NCI-H128 (cell line): ENCODE measurements around the gene ZMYND12.
"Not testable (repeated sequence)": the region's sequence is repeated elsewhere in the genome, so short reads cannot be mapped to it uniquely, and the experiment has no call there.

Experiments
- DNase-seq: peaks from one replicate; lab custom pipeline; 2025; ENCODE audit not compliant: unreplicated experiment; lab: John Stamatoyannopoulos, UW

ZMYND12 gene, protein sequence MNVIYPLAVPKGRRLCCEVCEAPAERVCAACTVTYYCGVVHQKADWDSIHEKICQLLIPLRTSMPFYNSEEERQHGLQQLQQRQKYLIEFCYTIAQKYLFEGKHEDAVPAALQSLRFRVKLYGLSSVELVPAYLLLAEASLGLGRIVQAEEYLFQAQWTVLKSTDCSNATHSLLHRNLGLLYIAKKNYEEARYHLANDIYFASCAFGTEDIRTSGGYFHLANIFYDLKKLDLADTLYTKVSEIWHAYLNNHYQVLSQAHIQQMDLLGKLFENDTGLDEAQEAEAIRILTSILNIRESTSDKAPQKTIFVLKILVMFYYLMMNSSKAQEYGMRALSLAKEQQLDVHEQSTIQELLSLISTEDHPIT

GRCh38 chr1:42456010-42456753 is at the start of gene ZMYND12, which contains the start of gene PPCS:
TSS of gene ZMYND12 (minus strand) at chr1:42456022. CDS start at chr1:42455997, 25 bp downstream.
TSS of gene PPCS (plus strand) at chr1:42456543. CDS start at chr1:42456566, 23 bp downstream.
- DNase-seq = peak; percentile 80

DNA sequence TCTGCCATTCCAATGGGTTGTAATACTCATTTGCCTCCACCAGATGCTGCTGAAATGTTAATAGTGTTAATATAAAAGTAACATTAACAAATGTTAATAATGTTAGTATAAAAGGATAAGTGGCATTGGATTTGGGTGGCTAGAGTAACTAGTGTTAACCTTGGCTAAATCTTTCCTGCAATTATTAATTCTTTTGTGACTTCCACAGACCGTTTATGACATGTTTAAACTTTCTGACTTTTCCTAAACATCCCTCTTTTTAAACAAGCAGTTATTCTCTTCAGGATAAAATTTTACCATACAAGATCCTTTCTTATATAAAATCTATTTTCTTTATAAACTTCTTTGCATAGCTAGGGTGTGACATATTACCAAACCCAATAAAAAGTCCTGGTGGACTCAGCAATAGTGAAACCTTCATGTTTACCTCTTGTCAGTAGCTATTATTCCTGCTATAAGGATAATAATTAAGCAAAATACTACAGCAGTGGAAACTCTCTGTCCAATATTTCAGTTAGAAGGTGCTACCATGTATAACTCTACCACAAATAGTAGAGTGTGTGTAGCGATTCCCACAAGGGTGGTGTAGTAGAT is 48.8 kb upstream of the ZMYND12 start:
- no peak for DNase-seq

DNA sequence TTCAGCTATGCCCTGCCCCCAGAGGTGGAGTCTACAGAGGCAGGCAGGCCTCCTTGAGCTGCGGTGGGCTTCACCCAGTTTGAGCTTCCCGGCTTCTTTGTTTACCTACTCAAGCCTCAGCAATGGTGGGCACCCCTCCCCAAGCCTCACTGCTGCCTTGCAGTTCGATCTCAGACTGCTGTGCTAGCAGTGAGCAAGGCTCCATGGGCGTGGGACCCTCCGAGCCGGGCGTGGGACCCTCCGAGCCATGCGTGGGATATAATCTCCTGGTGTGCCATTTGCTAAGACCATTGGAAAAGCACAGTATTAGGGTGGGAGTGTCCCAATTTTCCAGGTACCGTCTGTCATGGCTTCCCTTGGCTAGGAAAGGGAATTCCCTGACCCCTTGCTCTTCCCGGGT is 46.2 kb upstream of the ZMYND12 start:
- DNase-seq = not testable (repeated sequence)

DNA sequence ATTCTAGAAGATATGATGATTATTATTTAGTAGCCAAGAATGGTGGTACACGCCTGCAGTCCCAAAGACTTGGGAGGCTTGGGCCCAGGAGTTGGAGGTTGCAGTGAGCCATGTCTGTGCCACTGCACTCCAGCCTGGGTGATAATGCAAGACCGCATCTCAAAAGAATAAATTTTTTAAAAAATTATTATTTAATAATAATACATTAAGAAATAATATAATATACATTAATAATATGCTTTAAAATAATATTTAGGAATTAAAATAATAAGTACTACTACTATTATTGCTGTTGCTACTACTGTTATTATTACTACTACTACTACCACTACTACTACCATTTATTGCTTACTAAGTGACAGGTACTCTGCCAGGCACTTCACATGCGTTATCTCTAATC is 34.4 kb upstream of the ZMYND12 start:
- DNase-seq = no peak

DNA sequence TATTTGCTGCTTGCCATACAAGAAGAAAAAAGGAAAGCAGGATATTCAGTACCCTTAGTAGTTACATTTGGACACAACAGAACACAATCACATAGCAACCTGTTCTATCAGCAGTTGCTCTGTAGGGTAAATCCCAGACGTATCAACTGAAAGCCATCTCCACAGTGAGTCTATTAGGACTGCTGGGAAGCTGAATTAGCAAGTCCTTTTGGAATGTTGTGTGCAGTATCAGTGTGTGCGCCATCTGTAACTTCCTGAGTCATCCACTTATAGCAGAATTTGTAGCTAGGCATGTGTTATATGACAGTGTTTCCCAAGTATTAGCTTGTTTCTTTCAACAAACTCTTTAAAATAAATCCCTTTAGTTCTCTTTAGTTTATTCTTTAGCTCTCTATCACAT is 28.6 kb upstream of the ZMYND12 start:
- no peak for DNase-seq

- no peak for DNase-seq
Observed at GRCh38 chr1:42482635-42483153, 26.9 kb upstream of the ZMYND12 start.

- no peak for DNase-seq
Observed at GRCh38 chr1:42480921-42481320, 25.1 kb upstream of the ZMYND12 start.

DNA sequence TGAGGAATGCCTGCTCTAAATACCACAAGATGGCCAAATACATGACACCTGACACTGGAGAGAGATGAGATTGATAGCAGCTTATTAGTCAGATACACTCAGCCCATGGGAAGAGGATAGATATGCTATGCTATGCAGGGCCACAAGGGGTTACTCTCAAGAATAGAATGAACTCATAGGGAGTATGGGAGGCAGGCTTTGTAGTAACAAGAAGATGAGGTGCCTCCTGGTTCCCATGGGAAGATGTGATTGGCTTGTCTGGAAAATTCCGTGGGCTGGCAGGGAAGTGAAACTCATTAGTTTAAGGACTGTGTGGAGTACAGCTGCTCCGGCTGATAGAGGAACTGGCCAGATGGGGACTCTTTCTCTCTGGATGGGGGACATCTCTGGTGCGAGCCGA is 23.8 kb upstream of the ZMYND12 start:
- DNase-seq = no peak

- DNase-seq = no peak
Observed at GRCh38 chr1:42477775-42478174, 22.0 kb upstream of the ZMYND12 start.

DNA sequence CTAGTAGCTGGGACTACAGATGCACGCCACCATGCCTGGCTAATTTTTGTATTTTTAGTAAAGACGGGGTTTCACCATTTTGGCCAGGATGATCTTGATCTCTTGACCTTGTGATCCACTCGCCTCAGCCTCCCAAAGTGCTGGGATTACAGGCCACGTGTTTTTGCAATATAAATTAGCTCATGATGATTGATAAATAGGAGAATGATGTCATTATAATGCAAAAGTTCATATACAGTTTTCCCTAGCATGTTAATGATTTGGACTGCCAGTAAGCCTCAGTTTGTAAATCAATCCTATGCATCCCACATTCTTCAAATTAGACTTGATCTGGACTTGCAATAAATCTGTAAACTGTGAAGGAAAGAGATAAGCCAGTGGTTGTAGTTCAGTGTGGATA is 21.5 kb upstream of the ZMYND12 start:
- not testable (repeated sequence) for DNase-seq

- DNase-seq = no peak
Observed at GRCh38 chr1:42476605-42477004, 20.8 kb upstream of the ZMYND12 start.

- DNase-seq = no peak
Observed at GRCh38 chr1:42469727-42470126, 13.9 kb upstream of the ZMYND12 start.

- DNase-seq = no peak
Observed at GRCh38 chr1:42466030-42466429, 10.2 kb upstream of the ZMYND12 start.

DNA sequence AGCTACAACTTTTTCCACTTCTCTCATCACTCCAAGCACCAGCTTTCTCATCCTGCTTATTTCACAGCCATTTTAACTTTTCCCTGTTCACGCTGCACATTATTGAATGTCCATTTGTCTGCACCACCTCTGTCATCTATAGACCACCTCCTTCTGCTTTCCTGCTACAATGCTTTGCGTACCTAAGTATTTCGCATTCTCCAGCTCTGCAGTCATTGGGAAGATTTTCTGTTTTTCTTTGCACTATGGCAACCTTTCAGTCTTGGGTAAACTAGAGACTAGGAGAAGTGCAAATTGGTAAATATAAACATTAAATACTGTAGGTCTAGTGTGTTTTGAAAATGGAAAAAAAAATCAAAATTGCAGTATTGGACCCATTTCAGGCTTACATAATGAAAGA is 8.1 kb upstream of the ZMYND12 start:
- DNase-seq = no peak

DNA sequence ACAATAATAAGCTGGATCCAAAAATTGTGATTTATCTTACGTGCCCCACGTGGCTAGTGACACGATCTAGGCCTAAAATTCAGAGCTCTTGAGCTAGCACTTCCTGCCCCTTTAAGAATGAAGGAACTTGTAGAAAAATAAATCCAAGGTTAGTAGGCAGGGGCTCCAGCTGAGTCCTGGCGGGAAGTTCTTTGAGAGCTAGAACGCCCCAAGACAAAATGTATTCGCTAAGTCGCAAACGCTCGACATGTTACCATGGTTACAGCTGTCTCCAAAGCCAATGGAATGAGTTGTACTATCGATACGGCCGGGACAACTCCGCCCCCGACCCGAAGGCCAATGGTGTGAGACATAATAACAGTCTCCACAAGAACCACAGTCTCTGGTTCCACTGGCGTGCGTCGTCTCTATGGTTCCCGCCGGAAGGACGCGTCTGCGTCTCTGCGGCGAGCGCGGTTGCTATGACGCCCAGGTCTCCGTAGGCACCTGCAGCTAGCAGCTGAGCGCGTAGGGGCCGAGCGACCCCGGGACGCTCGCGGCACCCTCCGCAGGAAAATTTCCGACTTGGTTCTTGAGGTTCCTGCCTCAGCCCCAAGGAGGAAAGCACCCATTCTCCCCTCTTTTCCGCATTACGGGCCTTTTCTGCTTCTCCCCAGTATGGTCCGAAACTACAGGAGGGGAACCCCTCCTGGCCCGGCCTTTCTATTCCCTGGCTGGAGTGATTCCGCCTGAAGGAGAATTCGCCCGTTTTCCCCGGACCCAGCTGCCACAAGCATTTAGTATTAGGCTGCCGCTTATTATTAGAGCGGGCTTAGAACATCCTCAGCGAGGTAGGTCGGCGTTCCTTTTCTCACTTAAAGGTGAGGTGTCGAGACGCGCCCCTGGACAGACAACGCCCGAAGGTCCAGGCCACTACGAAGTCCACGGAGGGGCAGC is 7.3 kb upstream of the ZMYND12 start, which contains the start of gene CCDC30:
Gene CCDC30, plus strand, starts transcription at position 459 of the 936 bp plus-strand sequence. CDS start 17,266 bp downstream, outside the sequence.
- peak; percentile 100 for DNase-seq

GRCh38 chr1:42461196-42461595 is 5.4 kb upstream of the ZMYND12 start:
- DNase-seq = no peak

- DNase-seq = no peak
Observed at GRCh38 chr1:42456754-42457089, 900 bp upstream of the ZMYND12 start.

- no peak for DNase-seq
Observed at GRCh38 chr1:42454403-42454802, 1.4 kb downstream of the ZMYND12 start.

DNA sequence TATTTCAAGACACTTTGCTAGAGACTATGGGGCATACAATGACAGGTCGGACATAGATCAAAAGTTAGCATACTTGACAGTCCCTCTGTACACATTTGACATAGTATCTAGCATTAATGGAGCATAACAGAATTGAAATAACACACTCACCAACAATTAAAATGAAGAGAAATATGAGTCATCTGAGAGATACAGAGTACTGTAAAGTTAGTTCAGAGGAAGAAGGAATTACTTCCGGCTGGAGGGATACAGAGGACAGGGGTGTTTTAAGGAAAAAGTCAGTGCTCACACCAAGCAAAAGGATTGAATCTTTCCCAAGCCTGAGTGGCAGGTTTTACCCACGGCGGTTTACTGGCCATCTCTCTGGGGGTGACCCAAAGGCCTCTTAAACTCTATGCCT is 2.4 kb downstream of the ZMYND12 start:
- DNase-seq = no peak

DNA sequence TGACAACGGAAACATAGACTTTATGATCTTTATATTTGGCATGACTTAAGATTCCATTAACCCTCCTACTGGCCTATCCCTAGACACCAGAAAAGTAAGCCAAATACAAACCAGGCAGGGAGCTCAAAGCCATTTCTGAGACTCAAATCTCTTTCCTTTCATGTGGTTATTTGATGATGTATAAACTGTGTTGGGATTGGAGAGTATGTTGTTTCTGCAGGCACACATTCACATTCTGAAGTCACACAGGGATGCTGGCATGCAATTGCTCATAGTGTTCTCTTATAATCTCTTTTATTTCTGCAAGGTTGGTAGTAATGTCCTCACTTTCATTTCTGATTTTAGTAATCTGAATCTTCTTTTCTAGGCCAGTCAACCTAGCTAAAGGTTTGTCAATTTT is 5.8 kb downstream of the ZMYND12 start:
- DNase-seq = no peak

- DNase-seq = no peak
Observed at GRCh38 chr1:42449256-42449655, 6.6 kb downstream of the ZMYND12 start.
